SH-SY5Y (cell line): ENCODE results near the gene CLSTN1.

Experiments
- GATA2 ChIP-seq: IDR thresholded peaks from 2 replicates; pipeline ENCODE4 v1.6.1; 2011; ENCODE audit warnings: mild to moderate bottlenecking, low read depth, low read length
- GATA3 ChIP-seq: IDR thresholded peaks from 2 replicates; pipeline ENCODE4 v1.6.1; 2011; ENCODE audit warnings: low read depth, mild to moderate bottlenecking, low read length, moderate library complexity

DNA sequence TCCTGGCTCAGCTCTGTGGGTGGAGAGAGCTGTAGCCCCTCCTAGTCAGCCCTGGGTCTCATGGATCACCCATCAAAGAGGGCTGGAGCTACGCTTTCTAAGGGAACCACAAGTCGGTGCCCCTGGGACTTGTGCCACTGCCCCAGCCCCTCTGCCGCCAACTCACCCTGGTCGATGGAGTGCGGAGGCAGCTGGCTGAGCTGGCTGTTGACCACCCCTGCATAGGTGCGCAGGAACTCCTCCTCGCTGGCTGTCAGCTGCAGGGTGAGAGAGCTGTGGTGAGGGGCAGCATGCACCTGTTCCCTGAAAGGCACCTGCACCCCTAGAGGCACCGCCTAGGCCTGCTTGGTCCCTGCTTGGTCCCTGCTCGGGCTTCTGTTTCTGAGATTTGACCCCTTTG lies 47.3 kb upstream of the CLSTN1 start:
- no peak for TF ChIP-seq GATA2
- TF ChIP-seq GATA3 = no peak
